Neutrophil (primary cell): ENCODE results near the gene CDH10.

ENCODE experiments used
- H3K27ac ChIP-seq: fragments of 200-600 bp; sonication (generic); 2 replicates; pipeline ENCODE4 v1.5.1; 2016; ENCODE audit warnings: mild to moderate bottlenecking, moderate library complexity
- H3K27me3 ChIP-seq: fragments of 200-600 bp; sonication (generic); 2 replicates; pipeline ENCODE4 v1.6.0; 2016; ENCODE audit warnings: mild to moderate bottlenecking
- H3K36me3 ChIP-seq: fragments of 200-600 bp; sonication (generic); 2 replicates; pipeline ENCODE4 v1.5.1; 2017
- H3K4me1 ChIP-seq, 2 experiments: fragments of 200-600 bp in 1 of 2; sonication (generic) in 1 of 2; 1 replicate in 1 of 2; 2 replicates in 1 of 2; pipeline versions ENCODE4 v1.5.1 to v1.6.1; 2013 to 2016; ENCODE audit warnings: low read depth in 1 of 2, low read length in 1 of 2, mild to moderate bottlenecking in 1 of 2, moderate library complexity in 1 of 2; ENCODE audit not compliant: control insufficient read depth in 1 of 2, insufficient read depth in 1 of 2
- H3K4me3 ChIP-seq, 2 experiments: fragments of 200-600 bp in 1 of 2; sonication (generic) in 1 of 2; 1 replicate in 1 of 2; 2 replicates in 1 of 2; pipeline ENCODE4 v1.5.1; 2013 to 2016; ENCODE audit warnings: low read depth in 1 of 2, low read length in 1 of 2, mild to moderate bottlenecking in 1 of 2, moderate library complexity in 1 of 2
- H3K9me3 ChIP-seq: fragments of 200-600 bp; sonication (generic); 2 replicates; pipeline ENCODE4 v1.5.1; 2016
- TF ChIP-seq, protein P1 (sequence below): fragments of 200-600 bp; sonication (generic); IDR thresholded peaks from 2 replicates; pipeline ENCODE4 v1.5.1; 2016; ENCODE audit warnings: antibody characterized with exemption

Gene CDH10

GRCh38 chr5:24644761-24645160 lies at the start of gene CDH10:
TSS of gene CDH10 (minus strand) at chr5:24644978. CDS start at chr5:24593490, 51,488 bp downstream.
- Histone ChIP-seq H3K36me3 (no peaks in the 10 kb centered on the region), H3K4me1 (no peaks in the 10 kb centered on the region), H3K27me3 (peaks cover 26% of the 10 kb centered on the region), H3K4me3 (no peak within 1 kb of the TSS), H3K27ac (no peak within 1 kb of the TSS), H3K9me3 (no peaks in the 10 kb centered on the region)
- TF ChIP-seq, protein P1, sequence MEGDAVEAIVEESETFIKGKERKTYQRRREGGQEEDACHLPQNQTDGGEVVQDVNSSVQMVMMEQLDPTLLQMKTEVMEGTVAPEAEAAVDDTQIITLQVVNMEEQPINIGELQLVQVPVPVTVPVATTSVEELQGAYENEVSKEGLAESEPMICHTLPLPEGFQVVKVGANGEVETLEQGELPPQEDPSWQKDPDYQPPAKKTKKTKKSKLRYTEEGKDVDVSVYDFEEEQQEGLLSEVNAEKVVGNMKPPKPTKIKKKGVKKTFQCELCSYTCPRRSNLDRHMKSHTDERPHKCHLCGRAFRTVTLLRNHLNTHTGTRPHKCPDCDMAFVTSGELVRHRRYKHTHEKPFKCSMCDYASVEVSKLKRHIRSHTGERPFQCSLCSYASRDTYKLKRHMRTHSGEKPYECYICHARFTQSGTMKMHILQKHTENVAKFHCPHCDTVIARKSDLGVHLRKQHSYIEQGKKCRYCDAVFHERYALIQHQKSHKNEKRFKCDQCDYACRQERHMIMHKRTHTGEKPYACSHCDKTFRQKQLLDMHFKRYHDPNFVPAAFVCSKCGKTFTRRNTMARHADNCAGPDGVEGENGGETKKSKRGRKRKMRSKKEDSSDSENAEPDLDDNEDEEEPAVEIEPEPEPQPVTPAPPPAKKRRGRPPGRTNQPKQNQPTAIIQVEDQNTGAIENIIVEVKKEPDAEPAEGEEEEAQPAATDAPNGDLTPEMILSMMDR, result no peak

- H3K4me1 ChIP-seq, result no peaks in the 10 kb centered on the region
- H3K27ac ChIP-seq, result no peak overlapping the region
- no peaks in the 10 kb centered on the region for H3K9me3 ChIP-seq
- no peak overlapping the region for H3K4me3 ChIP-seq
- TF ChIP-seq, protein P1, result no peak
- H3K36me3 ChIP-seq, result no peaks in the 10 kb centered on the region
- H3K27me3 ChIP-seq, result no peaks in the 10 kb centered on the region
Observed at GRCh38 chr5:24693609-24694008, 48.8 kb upstream of the CDH10 start.

DNA sequence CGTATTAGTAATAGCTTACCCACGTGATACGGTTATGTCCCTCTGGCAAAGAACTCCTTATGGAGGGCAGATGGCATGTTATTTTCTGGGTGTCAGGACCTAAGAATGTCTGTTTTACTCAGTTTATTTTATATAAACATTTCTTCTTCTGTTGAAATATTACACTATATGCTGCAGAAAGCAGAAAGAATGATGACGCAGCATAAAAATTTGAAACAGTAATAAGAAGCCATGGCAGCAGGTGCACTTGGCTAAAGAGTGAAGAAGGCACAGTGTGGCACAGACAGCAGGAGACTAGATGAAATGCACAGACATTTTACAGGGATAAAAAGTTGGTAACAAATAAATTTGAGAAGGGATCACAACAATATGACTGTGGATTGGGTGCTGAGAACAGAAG lies 46.3 kb upstream of the CDH10 start:
- Histone ChIP-seq H3K27ac (no peak overlapping the region), H3K4me1 (no peaks in the 10 kb centered on the region), H3K36me3 (no peaks in the 10 kb centered on the region), H3K4me3 (no peak overlapping the region), H3K9me3 (no peaks in the 10 kb centered on the region), H3K27me3 (no peaks in the 10 kb centered on the region)
- TF ChIP-seq, protein P1, result no peak

DNA sequence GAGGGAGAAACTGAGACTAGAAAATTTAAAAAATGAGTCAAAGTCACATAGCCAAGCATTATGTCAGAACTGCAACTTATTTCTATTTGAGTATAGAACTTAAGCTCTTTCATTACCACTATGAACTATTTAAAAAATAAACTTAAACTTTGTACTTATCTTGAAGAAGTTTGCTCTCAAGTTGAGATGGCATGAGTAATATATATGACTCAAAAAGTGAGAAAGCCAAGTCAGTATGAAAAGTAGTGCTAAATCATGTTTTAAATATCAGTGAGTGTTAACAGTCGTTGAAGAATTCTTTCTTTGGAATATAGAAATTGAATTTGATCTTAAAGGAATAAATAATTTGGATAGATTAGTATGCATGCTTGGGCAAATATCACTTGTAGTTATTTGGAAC lies 36.3 kb upstream of the CDH10 start:
- H3K36me3 ChIP-seq, result no peaks in the 10 kb centered on the region
- TF ChIP-seq, protein P1, result no peak
- H3K27me3 ChIP-seq, result no peaks in the 10 kb centered on the region
- H3K4me1 ChIP-seq, result no peaks in the 10 kb centered on the region
- no peak overlapping the region for H3K27ac ChIP-seq
- no peak overlapping the region for H3K4me3 ChIP-seq
- H3K9me3 ChIP-seq, result no peaks in the 10 kb centered on the region

- Histone ChIP-seq H3K4me1 (no peaks in the 10 kb centered on the region), H3K27ac (no peak overlapping the region), H3K4me3 (no peak overlapping the region), H3K27me3 (no peaks in the 10 kb centered on the region), H3K9me3 (no peaks in the 10 kb centered on the region), H3K36me3 (no peaks in the 10 kb centered on the region)
- TF ChIP-seq, protein P1, result no peak
Observed at GRCh38 chr5:24668050-24668449, 23.3 kb upstream of the CDH10 start.

- Histone ChIP-seq H3K4me3 (no peak overlapping the region), H3K9me3 (no peaks in the 10 kb centered on the region), H3K27me3 (peaks cover 13% of the 10 kb centered on the region), H3K27ac (no peak overlapping the region), H3K4me1 (no peaks in the 10 kb centered on the region), H3K36me3 (no peaks in the 10 kb centered on the region)
- TF ChIP-seq, protein P1, result no peak
Observed at GRCh38 chr5:24649531-24649930, 4.8 kb upstream of the CDH10 start.
